ENCODE data around the gene EPDR1.

EPDR1 gene

GRCh38 chr7:37916017-37916672 lies 4.3 kb upstream of the EPDR1 start:
- in situ Hi-C loops (cut with HindIII; ENCODE audit: low pct_ligation_motif_present, low sequenced_read_pairs): no loop called here
- H3K27me3 ChIP-seq (replicated peaks): no peaks in the 10 kb centered on the region
- H3K27ac ChIP-seq: no peak overlapping the region

GRCh38 chr7:37916673-37917660 lies 3.5 kb upstream of the EPDR1 start, which contains the start of gene SFRP4:
Gene SFRP4 (minus strand): TSS chr7:37916817. CDS start chr7:37916537, 280 bp downstream.
- H3K36me3 ChIP-seq (replicated peaks): no peaks in the 10 kb centered on the region
- in situ Hi-C loops (cut with HindIII; ENCODE audit: low pct_ligation_motif_present, low sequenced_read_pairs): no loop called here
- no peaks in the 10 kb centered on the region for H3K27me3 ChIP-seq (replicated peaks)
- peak within 1 kb of the TSS; percentile 50 for H3K4me3 ChIP-seq (ENCODE audit: low read depth, low read length)
- DNase-seq: peak; percentile 65
- TF ChIP-seq CTCF (IDR thresholded peaks at IDR 0.05; ENCODE audit: low read depth, low read length, missing control alignments): peak; percentile 80
- peak within 1 kb of the TSS; percentile 36 for H3K27ac ChIP-seq

More at GRCh38 chr7:37916017-37916672, 4.3 kb upstream of the EPDR1 start:
- DNase-seq: peak; percentile 7
- Histone ChIP-seq H3K4me3 (ENCODE audit: low read depth, low read length) (peak overlapping the region; percentile 50), H3K36me3 (replicated peaks) (no peaks in the 10 kb centered on the region)
- TF ChIP-seq CTCF (IDR thresholded peaks at IDR 0.05; ENCODE audit: low read depth, low read length, missing control alignments): no peak

- Histone ChIP-seq H3K27ac (no peak overlapping the region), H3K27me3 (replicated peaks) (no peaks in the 10 kb centered on the region), H3K36me3 (replicated peaks) (no peaks in the 10 kb centered on the region), H3K4me3 (ENCODE audit: low read depth, low read length) (no peak overlapping the region)
- in situ Hi-C loops (cut with HindIII; ENCODE audit: low pct_ligation_motif_present, low sequenced_read_pairs): no loop called here
- no peak for DNase-seq
- peak; percentile 30 for TF ChIP-seq CTCF (IDR thresholded peaks at IDR 0.05; ENCODE audit: low read depth, low read length, missing control alignments)
Observed at GRCh38 chr7:37918526-37918925, 1.9 kb upstream of the EPDR1 start.

GRCh38 chr7:37920849-37921805 lies 687 bp downstream of the EPDR1 start:
- H3K27ac ChIP-seq: peak overlapping the region; percentile 47
- H3K27me3 ChIP-seq (replicated peaks): no peaks in the 10 kb centered on the region
- in situ Hi-C loops (cut with HindIII; ENCODE audit: low pct_ligation_motif_present, low sequenced_read_pairs): no loop called here
- peak overlapping the region; percentile 67 for H3K4me3 ChIP-seq (ENCODE audit: low read depth, low read length)
- TF ChIP-seq CTCF (IDR thresholded peaks at IDR 0.05; ENCODE audit: low read depth, low read length, missing control alignments): peak; percentile 39
- peak; percentile 64 for DNase-seq
- H3K36me3 ChIP-seq (replicated peaks): no peaks in the 10 kb centered on the region

- TF ChIP-seq CTCF (IDR thresholded peaks at IDR 0.05; ENCODE audit: low read depth, low read length, missing control alignments): no peak
- H3K27me3 ChIP-seq (replicated peaks): no peaks in the 10 kb centered on the region
- H3K27ac ChIP-seq: no peak overlapping the region
- H3K36me3 ChIP-seq (replicated peaks): no peaks in the 10 kb centered on the region
- H3K4me3 ChIP-seq (ENCODE audit: low read depth, low read length): no peak overlapping the region
- in situ Hi-C loops (cut with HindIII; ENCODE audit: low pct_ligation_motif_present, low sequenced_read_pairs): no loop called here
- no peak for DNase-seq
Observed at GRCh38 chr7:37921876-37922275, 1.4 kb downstream of the EPDR1 start.

Measured in brain microvascular endothelial cell (primary cell).